B cell (primary cell): ENCODE data around the gene ZBTB5. TPM values are rescaled to one million over a fixed set of nuclear protein-coding genes. Genes with fewer than 3 reads are reported as not detected.

Source experiments
- ATAC-seq: fragments of 200-7000 bp; cut with Tn5 transposase; one replicate; pipeline ENCODE4 v1.10.0; 2021; ENCODE audit warnings: low read depth, mild to moderate bottlenecking, moderate number of reproducible peaks, moderate library complexity
- CTCF ChIA-PET: fragments of 350-600 bp; sonication (Branson Sonifier 250); formaldehyde crosslinking; loops from one replicate; lab custom pipeline; 2021; ENCODE audit warnings: antibody characterized with exemption, inconsistent platforms; lab: Charles Lee
- POLR2A ChIA-PET: fragments of 350-600 bp; sonication (Branson Sonifier 250); formaldehyde crosslinking; loops from one replicate; lab custom pipeline; 2021; ENCODE audit warnings: antibody characterized with exemption; lab: Charles Lee
- DNase-seq: peaks from one replicate; pipeline ENCODE4 v3.0.0; 2013
- H2AFZ ChIP-seq: 2 replicates; pipeline ENCODE4 v1.6.1; 2012; ENCODE audit warnings: mild to moderate bottlenecking, low read depth, low read length; ENCODE audit not compliant: insufficient read depth, poor library complexity, severe bottlenecking
- H3K27ac ChIP-seq, 2 donors: 1 replicate in 1 of 2; 2 replicates in 1 of 2; pipeline ENCODE4 v1.5.1; 2012 to 2013; ENCODE audit warnings: low read length in 2 of 2, mild to moderate bottlenecking in 2 of 2, moderate library complexity in 1 of 2
- H3K27me3 ChIP-seq, 4 experiments: fragments of 200-600 bp in 1 of 4; sonication (generic) in 1 of 4; replicated peaks in 1 of 4; 1 replicate in 2 of 4; 2 replicates in 2 of 4; pipeline versions ENCODE4 v1.6.1 to v1.7.0; 2013 to 2016; ENCODE audit warnings: low read length in 3 of 4, mild to moderate bottlenecking in 2 of 4, mixed read lengths in 1 of 4, moderate library complexity in 1 of 4; ENCODE audit not compliant: insufficient read depth in 4 of 4, control insufficient read depth in 3 of 4; ENCODE audit errors: control extremely low read depth in 1 of 4
- H3K36me3 ChIP-seq, 2 experiments: replicated peaks in 1 of 2; 1 replicate in 1 of 2; 2 replicates in 1 of 2; pipeline versions ENCODE4 v1.6.1 to v1.7.1; 2013; ENCODE audit warnings: low read length in 1 of 2; ENCODE audit not compliant: insufficient read depth in 2 of 2, control insufficient read depth in 1 of 2; ENCODE audit errors: control extremely low read depth in 1 of 2, extremely low read depth in 1 of 2
- H3K4me1 ChIP-seq, 2 donors: fragments of 200-600 bp in 1 of 2; sonication (generic) in 1 of 2; 1 replicate in 1 of 2; 2 replicates in 1 of 2; pipeline versions ENCODE4 v1.5.1 to v1.6.1; 2013 to 2017; ENCODE audit warnings: low read length in 2 of 2; ENCODE audit not compliant: control insufficient read depth in 2 of 2, insufficient read depth in 2 of 2
- H3K4me2 ChIP-seq: replicated peaks from 2 replicates; pipeline ENCODE3; 2012; ENCODE audit warnings: mild to moderate bottlenecking, low read depth, low read length; ENCODE audit not compliant: poor library complexity, severe bottlenecking
- H3K4me3 ChIP-seq, 5 experiments: fragments of 200-600 bp in 1 of 5; sonication (generic) in 1 of 5; 1 replicate in 3 of 5; 2 replicates in 2 of 5; pipeline versions ENCODE4 v1.5.1 to v1.7.0; 2011 to 2016; ENCODE audit warnings: low read length in 4 of 5, mild to moderate bottlenecking in 4 of 5, low read depth in 2 of 5, control low read depth in 1 of 5, moderate library complexity in 1 of 5; ENCODE audit not compliant: insufficient read depth in 1 of 5; ENCODE audit errors: control extremely low read depth in 1 of 5, extremely low read depth in 1 of 5
- H3K79me2 ChIP-seq: fragments of 200-600 bp; sonication (generic); one replicate; pipeline ENCODE4 v1.6.0; 2016; ENCODE audit warnings: low read length; ENCODE audit not compliant: control insufficient read depth, insufficient read depth
- H3K9ac ChIP-seq: fragments of 200-600 bp; sonication (generic); 2 replicates; pipeline ENCODE4 v1.6.1; 2017; ENCODE audit warnings: mild to moderate bottlenecking, low read length, moderate library complexity
- H3K9me3 ChIP-seq, 3 donors: one replicate each; pipeline versions ENCODE4 v1.6.1 to v1.7.1; 2013; ENCODE audit warnings: low read length in 2 of 3; ENCODE audit not compliant: control insufficient read depth in 2 of 3, insufficient read depth in 1 of 3; ENCODE audit errors: control extremely low read depth in 1 of 3
- H4K20me1 ChIP-seq: 2 replicates; pipeline ENCODE4 v1.6.0; 2012; ENCODE audit warnings: mild to moderate bottlenecking, low read length; ENCODE audit not compliant: insufficient read depth, control insufficient read depth, poor library complexity, severe bottlenecking
- H3K27ac Mint-ChIP-seq: one replicate; pipeline ENCODE4 v1.8.0; 2021; ENCODE audit warnings: mixed read lengths
- H3K27me3 Mint-ChIP-seq: one replicate; pipeline ENCODE4 v1.8.0; 2021; ENCODE audit warnings: mixed read lengths
- H3K4me1 Mint-ChIP-seq: one replicate; pipeline ENCODE4 v1.8.0; 2021; ENCODE audit warnings: mixed read lengths
- H3K4me3 Mint-ChIP-seq: one replicate; pipeline ENCODE4 v1.8.0; 2021; ENCODE audit warnings: mixed read lengths
- H3K9me3 Mint-ChIP-seq: one replicate; pipeline ENCODE4 v1.8.0; 2022; ENCODE audit warnings: mixed read lengths; ENCODE audit not compliant: insufficient read depth
- EZH2 ChIP-seq: IDR thresholded peaks from 2 replicates; pipeline ENCODE4 v1.6.1; 2012; ENCODE audit warnings: borderline replicate concordance, low read depth, mild to moderate bottlenecking, moderate library complexity, low read length; ENCODE audit not compliant: insufficient read depth, poor library complexity, severe bottlenecking
- WGBS: methylation state at CpG from one replicate; pipeline ENCODE4 v1.1.5; 2013; ENCODE audit warnings: missing lambda C conversion rate; ENCODE audit not compliant: insufficient coverage; 5-methylcytosine and 5-hydroxymethylcytosine counted together
- intact Hi-C: fragments of 100-400 bp; cut with micrococcal nuclease; formaldehyde crosslinking; loops from one replicate; pipeline ENCODE4 v1.10.0; 2022
- polyA plus RNA-seq: library from polyadenylated mRNA; depleted of rRNA; stranded (reverse); fragments of >200 nt; gene quantifications from 2 replicates; pipeline ENCODE4 v1.2.3, GENCODE V29; 2012
- total RNA-seq, 2 donors: library from RNA; stranded (reverse); fragments of 120-200 nt in 1 of 2; gene quantifications; 1 replicate in 1 of 2; 2 replicates in 1 of 2; pipeline versions ENCODE4 v1.2.3 to v1.2.4, GENCODE V29; 2013 to 2022
- TF ChIP-seq, protein P1 (sequence below): fragments of 200-600 bp; IDR thresholded peaks from one replicate; pipeline ENCODE4 v1.8.0; 2022; ENCODE audit warnings: antibody characterized with exemption, mild to moderate bottlenecking

Gene ZBTB5
- total and polyA plus RNA-seq, 2 donors (not counting 1 experiment from before 2014, with no cell fraction given), result 12.8 to 27.6 TPM

DNA sequence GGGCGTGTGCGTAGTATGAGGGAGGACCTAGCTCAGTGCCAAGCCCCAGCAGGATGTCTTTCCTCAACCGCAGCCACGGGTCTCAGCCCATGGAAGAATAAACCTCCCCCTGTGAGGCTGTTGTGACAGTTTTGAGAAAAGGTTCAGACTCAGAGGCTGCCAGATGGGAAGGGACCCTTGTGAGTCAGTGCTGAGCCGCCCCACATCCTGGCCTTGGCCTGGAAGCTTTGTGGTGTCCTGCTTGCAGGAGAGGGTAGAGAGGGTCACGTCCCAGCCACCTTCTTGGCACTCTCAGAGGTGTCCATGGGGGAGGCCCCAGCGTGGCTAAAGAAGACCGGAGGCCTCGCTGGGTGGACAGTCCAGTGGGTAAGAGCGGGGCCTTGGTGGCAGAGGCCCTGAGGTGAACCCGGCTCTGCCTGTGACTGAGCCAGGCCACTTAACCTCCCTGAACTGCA is 39.9 kb downstream of the ZBTB5 start:
- H3K27ac Mint-ChIP-seq, result no peak overlapping the region
- DNase-seq (no peak), ATAC-seq (no peak)
- H3K9me3 Mint-ChIP-seq, result no peaks in the 10 kb centered on the region
- Histone ChIP-seq H3K9ac (no peak overlapping the region), H3K36me3 (peaks cover 0 to 44% of the 10 kb centered on the region in 2 experiments), H3K9me3 (no peaks in the 10 kb centered on the region), H4K20me1 (peaks cover 12% of the 10 kb centered on the region), H3K27ac (no peak overlapping the region), H3K27me3 (no peaks in the 10 kb centered on the region), H2AFZ (no peak overlapping the region), H3K4me1 (peaks cover 18 to 31% of the 10 kb centered on the region in 2 donors), H3K4me2 (no peak overlapping the region), H3K79me2 (peaks cover 48% of the 10 kb centered on the region), H3K4me3 (no peak overlapping the region)
- CTCF ChIA-PET, result interaction anchor here (1.7 kb wide), 1 partner anchor 15 kb away, joined by 8 read pairs; no protein-coding TSS in a partner anchor
- WGBS, result 99% methylated on average over 6 of the region's 11 CpGs
- no peaks in the 10 kb centered on the region for H3K27me3 Mint-ChIP-seq
- intact Hi-C loops, result no loop called here
- POLR2A ChIA-PET, result interaction anchor here (0.6 kb wide), 1 partner anchor 9 kb away, joined by 6 read pairs; no protein-coding TSS in a partner anchor
- TF ChIP-seq, protein P1, sequence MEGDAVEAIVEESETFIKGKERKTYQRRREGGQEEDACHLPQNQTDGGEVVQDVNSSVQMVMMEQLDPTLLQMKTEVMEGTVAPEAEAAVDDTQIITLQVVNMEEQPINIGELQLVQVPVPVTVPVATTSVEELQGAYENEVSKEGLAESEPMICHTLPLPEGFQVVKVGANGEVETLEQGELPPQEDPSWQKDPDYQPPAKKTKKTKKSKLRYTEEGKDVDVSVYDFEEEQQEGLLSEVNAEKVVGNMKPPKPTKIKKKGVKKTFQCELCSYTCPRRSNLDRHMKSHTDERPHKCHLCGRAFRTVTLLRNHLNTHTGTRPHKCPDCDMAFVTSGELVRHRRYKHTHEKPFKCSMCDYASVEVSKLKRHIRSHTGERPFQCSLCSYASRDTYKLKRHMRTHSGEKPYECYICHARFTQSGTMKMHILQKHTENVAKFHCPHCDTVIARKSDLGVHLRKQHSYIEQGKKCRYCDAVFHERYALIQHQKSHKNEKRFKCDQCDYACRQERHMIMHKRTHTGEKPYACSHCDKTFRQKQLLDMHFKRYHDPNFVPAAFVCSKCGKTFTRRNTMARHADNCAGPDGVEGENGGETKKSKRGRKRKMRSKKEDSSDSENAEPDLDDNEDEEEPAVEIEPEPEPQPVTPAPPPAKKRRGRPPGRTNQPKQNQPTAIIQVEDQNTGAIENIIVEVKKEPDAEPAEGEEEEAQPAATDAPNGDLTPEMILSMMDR, result no peak
- no peak for TF ChIP-seq EZH2
- peaks cover 28% of the 10 kb centered on the region for H3K4me1 Mint-ChIP-seq
- H3K4me3 Mint-ChIP-seq, result no peak overlapping the region

DNA sequence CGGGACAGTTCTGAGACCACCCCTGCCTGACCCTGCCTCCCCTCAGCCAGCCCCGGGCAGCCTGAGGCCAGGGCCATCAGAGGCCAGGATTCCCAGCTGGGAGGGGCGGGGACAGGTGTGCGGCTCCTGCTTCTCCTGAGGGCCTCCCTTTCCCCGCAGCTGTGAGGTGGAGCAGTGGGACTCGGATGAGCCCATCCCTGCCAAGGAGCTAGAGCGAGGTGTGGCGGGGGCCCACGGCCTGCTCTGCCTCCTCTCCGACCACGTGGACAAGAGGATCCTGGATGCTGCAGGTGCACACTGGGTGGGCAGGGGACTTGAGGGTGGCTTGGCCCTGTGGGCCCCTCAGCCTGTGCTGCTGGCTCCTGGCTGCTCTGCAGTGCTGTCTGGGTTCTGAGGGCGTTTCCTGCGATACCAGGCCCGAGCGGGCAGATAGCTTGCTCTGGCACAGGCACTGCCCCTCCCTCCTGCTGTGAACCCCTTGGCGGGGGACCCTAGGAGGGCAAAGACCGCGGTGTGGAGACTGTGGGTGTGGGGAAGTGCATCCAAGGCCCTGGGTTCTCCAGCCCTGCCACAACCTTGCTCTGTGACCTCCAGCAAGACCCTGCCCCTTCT is 40.5 kb downstream of the ZBTB5 start:
- ChIA-PET POLR2A (interaction anchor here (0.6 kb wide), 1 partner anchor 9 kb away, joined by 6 read pairs; no protein-coding TSS in a partner anchor), CTCF (interaction anchor here (1.7 kb wide), 1 partner anchor 14 kb away, joined by 8 read pairs; no protein-coding TSS in a partner anchor)
- no peak overlapping the region for H3K27ac ChIP-seq
- Mint-ChIP-seq H3K27ac (no peak overlapping the region), H3K9me3 (no peaks in the 10 kb centered on the region), H3K4me3 (no peak overlapping the region), H3K27me3 (no peaks in the 10 kb centered on the region), H3K4me1 (peaks cover 28% of the 10 kb centered on the region)
- no peak overlapping the region for H2AFZ ChIP-seq
- DNase-seq, result peak; percentile 7
- H3K4me3 ChIP-seq, result no peak overlapping the region
- intact Hi-C loops, result loop anchor here (5.0 kb wide), 1 partner anchor 168 kb away; the partner anchor contains the start of gene TOMM5
- H3K36me3 ChIP-seq, result peaks cover 0 to 42% of the 10 kb centered on the region in 2 experiments
- no peaks in the 10 kb centered on the region for H3K9me3 ChIP-seq
- H3K9ac ChIP-seq, result no peak overlapping the region
- WGBS, result 94% methylated on average over 16 of the region's 18 CpGs
- no peak for ATAC-seq
- peaks cover 52% of the 10 kb centered on the region for H3K79me2 ChIP-seq
- H3K4me2 ChIP-seq, result no peak overlapping the region
- H4K20me1 ChIP-seq, result peaks cover 12% of the 10 kb centered on the region
- peaks cover 18 to 31% of the 10 kb centered on the region in 2 donors for H3K4me1 ChIP-seq
- no peaks in the 10 kb centered on the region for H3K27me3 ChIP-seq
- TF ChIP-seq, protein P1, result no peak
- TF ChIP-seq EZH2, result no peak
